HepG2 (cell line): ENCODE results near the gene DCLRE1B. TPM values are rescaled to one million over a fixed set of nuclear protein-coding genes. Genes with fewer than 3 reads are reported as not detected.

ENCODE experiments used
- ATAC-seq: fragments of 200-7000 bp; cut with Tn5 transposase; 3 replicates; pipeline ENCODE4 v1.9.1; 2020; ENCODE audit warnings: mild to moderate bottlenecking, moderate library complexity
- BruUV-seq: library from RNA; stranded (reverse); fragments of 400-500 nt; replicated peaks from 2 replicates; lab custom pipeline; 2021; lab: Mats Ljungman, UMichigan
- CTCF ChIA-PET: fragments of 300-600 bp; formaldehyde crosslinking; extraction: SDS; loops from one replicate; lab custom pipeline; 2021; ENCODE audit warnings: low total read pairs, inconsistent platforms, low intra/inter-chr PET ratio; lab: Yijun Ruan, JAX
- POLR2A ChIA-PET: fragments of 350-600 bp; sonication (Branson Sonifier 250); formaldehyde crosslinking; loops from one replicate; lab custom pipeline; 2020; ENCODE audit warnings: antibody characterized with exemption, inconsistent platforms; lab: Yijun Ruan, JAX
- DNase-seq: peaks from one replicate; pipeline ENCODE4 v3.0.0-alpha.2; 2015; ENCODE audit warnings: low spot score
- FAIRE-seq: peaks from 3 replicates; lab custom pipeline; 2011; peaks lifted over from hg19 to GRCh38; lab: Jason Lieb, UNC
- H2AFZ ChIP-seq: one replicate; pipeline ENCODE4 v1.6.1; 2011; ENCODE audit warnings: low read length, inconsistent platforms
- H3K27ac ChIP-seq: fragments of 300-600 bp; 3 replicates; pipeline ENCODE4 v1.8.0; 2011; ENCODE audit warnings: mixed run types, mild to moderate bottlenecking, mixed read lengths, low read length, inconsistent platforms; ENCODE audit not compliant: insufficient read depth; ENCODE audit errors: extremely low read length
- H3K27me3 ChIP-seq, 2 experiments: fragments of 200-600 bp in 1 of 2; 2 replicates in 1 of 2; 3 replicates in 1 of 2; pipeline versions ENCODE4 v1.6.0 to v1.8.0; 2011; ENCODE audit warnings: low read length in 2 of 2, mild to moderate bottlenecking in 2 of 2, moderate library complexity in 2 of 2, inconsistent platforms in 1 of 2; ENCODE audit not compliant: insufficient read depth in 2 of 2, control insufficient read depth in 1 of 2
- H3K36me3 ChIP-seq, 2 experiments: fragments of 200-600 bp in 1 of 2; replicated peaks in 1 of 2; 2 replicates in 1 of 2; 3 replicates in 1 of 2; pipeline versions ENCODE4 v1.5.1 to v1.8.0; 2011; ENCODE audit warnings: low read length in 2 of 2, inconsistent platforms in 1 of 2; ENCODE audit not compliant: insufficient read depth in 2 of 2, control insufficient read depth in 1 of 2
- H3K4me1 ChIP-seq: 2 replicates; pipeline ENCODE4 v1.5.1; 2012; ENCODE audit warnings: low read length, inconsistent platforms; ENCODE audit not compliant: insufficient read depth
- H3K4me2 ChIP-seq: 2 replicates; pipeline ENCODE4 v1.6.0; 2011; ENCODE audit warnings: low read depth, low read length, inconsistent platforms
- H3K4me3 ChIP-seq, 3 experiments: fragments of 200-600 bp in 1 of 3; sonication (generic), shearing (Covaris generic) in 1 of 3; replicated peaks in 1 of 3; 2 replicates each; pipeline ENCODE4 v1.5.1; 2011 to 2016; ENCODE audit warnings: low read length in 3 of 3, inconsistent platforms in 2 of 3, low read depth in 2 of 3, mild to moderate bottlenecking in 2 of 3, control low read depth in 1 of 3, mixed read lengths in 1 of 3; ENCODE audit not compliant: insufficient read depth in 1 of 3
- H3K79me2 ChIP-seq: one replicate; pipeline ENCODE4 v1.6.1; 2011; ENCODE audit warnings: low read length, inconsistent platforms; ENCODE audit not compliant: insufficient read depth
- H3K9ac ChIP-seq: 2 replicates; pipeline ENCODE4 v1.6.0; 2011; ENCODE audit warnings: mild to moderate bottlenecking, low read depth, low read length, inconsistent platforms; ENCODE audit not compliant: insufficient read depth
- H3K9me3 ChIP-seq: 2 replicates; pipeline ENCODE4 v1.5.1; 2012; ENCODE audit warnings: mild to moderate bottlenecking, low read length
- H4K20me1 ChIP-seq: 2 replicates; pipeline ENCODE4 v1.6.0; 2011; ENCODE audit warnings: inconsistent platforms, mild to moderate bottlenecking, low read length, moderate library complexity; ENCODE audit not compliant: insufficient read depth
- BATF2 ChIP-seq: sonication (generic); formaldehyde crosslinking; IDR thresholded peaks from 2 replicates; pipeline ENCODE4 v1.8.0; 2022; ENCODE audit warnings: mild to moderate bottlenecking, missing genetic modification reagents, moderate library complexity
- FOXP1 ChIP-seq, 2 experiments: fragments of 450-650 bp in 1 of 2; IDR thresholded peaks; 2 replicates each; pipeline ENCODE4 v1.6.1; 2017 to 2018; ENCODE audit warnings: antibody characterized with exemption in 1 of 2
- IKZF4 ChIP-seq: sonication (generic); formaldehyde crosslinking; IDR thresholded peaks from 2 replicates; pipeline ENCODE4 v1.5.1; 2020; ENCODE audit warnings: borderline replicate concordance, mild to moderate bottlenecking, low read depth, missing genetic modification reagents; ENCODE audit errors: not compliant biosample characterization
- PREB ChIP-seq: sonication (generic); formaldehyde crosslinking; IDR thresholded peaks from 2 replicates; pipeline ENCODE4 v1.4.0; 2020; ENCODE audit warnings: missing genetic modification reagents
- TEF ChIP-seq: sonication (generic); formaldehyde crosslinking; IDR thresholded peaks from 2 replicates; pipeline ENCODE4 v1.5.0; 2020; ENCODE audit warnings: missing genetic modification reagents
- TFDP1 ChIP-seq: IDR thresholded peaks from 2 replicates; pipeline ENCODE4 v1.6.1; 2016; ENCODE audit warnings: missing compliant biosample characterization, missing genetic modification reagents, borderline replicate concordance
- ZNF329 ChIP-seq: sonication (generic); formaldehyde crosslinking; IDR thresholded peaks from 2 replicates; pipeline ENCODE4 v1.9.0; 2021; ENCODE audit warnings: low read depth, mild to moderate bottlenecking, missing genetic modification reagents
- ZNF660 ChIP-seq: sonication (generic); formaldehyde crosslinking; IDR thresholded peaks from 2 replicates; pipeline ENCODE4 v1.5.1; 2020; ENCODE audit warnings: mild to moderate bottlenecking, low read depth, missing genetic modification reagents, borderline replicate concordance
- ZNF713 ChIP-seq: sonication (generic); formaldehyde crosslinking; IDR thresholded peaks from 2 replicates; pipeline ENCODE4 v1.4.0; 2020; ENCODE audit warnings: mild to moderate bottlenecking, missing genetic modification reagents
- ZNF879 ChIP-seq: sonication (generic); formaldehyde crosslinking; IDR thresholded peaks from 2 replicates; pipeline ENCODE4 v1.8.1; 2023; ENCODE audit warnings: missing genetic modification reagents
- WGBS: methylation state at CpG from one replicate; pipeline ENCODE4 v1.1.6; 2017; ENCODE audit warnings: low lambda C conversion rate; 5-methylcytosine and 5-hydroxymethylcytosine counted together
- in situ Hi-C: cut with HindIII; loops from 2 replicates; pipeline ENCODE4 v1.10.0; 2017; ENCODE audit warnings: low pct_unique_long_range_greater_than_20kb; ENCODE audit not compliant: extremely low pct_ligation_motif_present
- intact Hi-C: fragments of 100-400 bp; cut with micrococcal nuclease; formaldehyde crosslinking; loops from one replicate; pipeline ENCODE4 v1.10.0; 2022; ENCODE audit not compliant: unreplicated experiment
- polyA plus RNA-seq, 8 experiments: library from polyadenylated mRNA; depleted of rRNA in 3 of 8; stranded (reverse) in 7 of 8; unstranded in 1 of 8; fragments of >200 nt; fragmentation: Illumina TruSeq in 4 of 8; extraction: Trizol in 4 of 8; gene quantifications; 2 replicates each; pipeline versions ENCODE4 v1.2.1 to v1.2.3, GENCODE V29; 2011 to 2016; ENCODE audit warnings: low read depth in 4 of 8, missing spikeins in 1 of 8, mixed read lengths in 1 of 8; ENCODE audit not compliant: insufficient read depth in 1 of 8
- total RNA-seq, 5 experiments: library from RNA; depleted of rRNA; stranded (reverse); fragments of >200 nt; fragmentation: Illumina TruSeq; extraction: Trizol; gene quantifications; 2 replicates each; pipeline ENCODE4 v1.2.3, GENCODE V29; 2016; ENCODE audit warnings: low read depth in 1 of 5

The DCLRE1B gene
- total and polyA plus RNA-seq, 2 of the 13 experiments (the other 11 are each of a cell fraction or from before 2014, with no cell fraction given): 2.7 to 8.0 TPM

- peaks cover 15% of the 10 kb centered on the region for H4K20me1 ChIP-seq
- H3K27ac ChIP-seq: no peak overlapping the region
- H3K4me2 ChIP-seq: no peak overlapping the region
- H3K36me3 ChIP-seq: peaks cover 7 to 16% of the 10 kb centered on the region in 2 experiments; a peak in 4 of 5 replicates
- TF ChIP-seq PREB (CRISPR knock-in tag) (no peak), ZNF713 (CRISPR knock-in tag) (no peak), ZNF329 (CRISPR knock-in tag) (no peak), ZNF660 (CRISPR knock-in tag) (no peak), TFDP1 (CRISPR knock-in tag) (no peak), ZNF879 (CRISPR knock-in tag) (no peak), IKZF4 (CRISPR knock-in tag) (no peak), TEF (CRISPR knock-in tag) (no peak), FOXP1 (IDR thresholded peaks at IDR 0.05) (no peak), FOXP1 (CRISPR knock-in tag; IDR thresholded peaks at IDR 0.05) (no peak), BATF2 (CRISPR knock-in tag) (no peak)
- TF ChIP-seq, all 625 proteins: peak for 0
- DNase-seq (no peak), FAIRE-seq (no peak), ATAC-seq (no peak)
- H3K79me2 ChIP-seq: peaks cover 84% of the 10 kb centered on the region
- H3K9ac ChIP-seq: no peak overlapping the region
- H2AFZ ChIP-seq: no peak overlapping the region
- no peaks in the 10 kb centered on the region for H3K9me3 ChIP-seq
- no peak overlapping the region for H3K4me3 ChIP-seq
- no TSS peak for BruUV-seq
- H3K4me1 ChIP-seq: peaks cover 45% of the 10 kb centered on the region
- ChIA-PET CTCF (no interaction called here), POLR2A (no interaction called here)
- in situ Hi-C loops (no loop called here), intact Hi-C loops (no loop called here)
- 100% methylated on average over 1 of the region's 1 CpG for WGBS
- no peaks in the 10 kb centered on the region for H3K27me3 ChIP-seq
These were observed 32.0 kb downstream of the DCLRE1B start for GRCh38 chr1:113937146-113937545.
